Lung (tissue), 12 donors: ENCODE results near the gene LDB3. TPM values are rescaled to one million over a fixed set of nuclear protein-coding genes. Genes with fewer than 3 reads are reported as not detected.

ENCODE experiments used
- ATAC-seq: fragments of 200-7000 bp; cut with Tn5 transposase; one replicate; pipeline ENCODE4 v1.9.1; 2020; ENCODE audit warnings: moderate number of reproducible peaks; ENCODE audit not compliant: insufficient read depth, low FRiP score
- DNase-seq, 3 donors: peaks; one replicate each; pipeline ENCODE4 v3.0.0-alpha.2; 2013 to 2017
- H3K27ac ChIP-seq, 2 donors: one replicate each; pipeline ENCODE4 v1.5.1; 2013; ENCODE audit warnings: mild to moderate bottlenecking in 2 of 2, moderate library complexity in 2 of 2, control low read depth in 1 of 2, inconsistent platforms in 1 of 2, low read depth in 1 of 2, low read length in 1 of 2
- H3K27me3 ChIP-seq, 3 donors: one replicate each; pipeline ENCODE4 v1.5.1; 2013; ENCODE audit warnings: low read length in 2 of 3; ENCODE audit not compliant: control insufficient read depth in 3 of 3, insufficient read depth in 3 of 3
- H3K36me3 ChIP-seq, 4 donors: one replicate each; pipeline ENCODE4 v1.5.1; 2013; ENCODE audit warnings: low read length in 4 of 4, mild to moderate bottlenecking in 1 of 4, moderate library complexity in 1 of 4; ENCODE audit not compliant: control insufficient read depth in 4 of 4, insufficient read depth in 4 of 4
- H3K4me1 ChIP-seq, 5 donors: one replicate each; pipeline ENCODE4 v1.5.1; 2013; ENCODE audit warnings: low read length in 5 of 5, mild to moderate bottlenecking in 2 of 5, moderate library complexity in 1 of 5; ENCODE audit not compliant: control insufficient read depth in 5 of 5, insufficient read depth in 5 of 5
- H3K4me3 ChIP-seq: one replicate; pipeline ENCODE4 v1.5.1; 2013; ENCODE audit warnings: mild to moderate bottlenecking, control low read depth, moderate library complexity
- H3K9ac ChIP-seq, 2 donors: one replicate each; pipeline ENCODE4 v1.5.1; 2013; ENCODE audit warnings: low read length in 2 of 2, control low read depth in 1 of 2; ENCODE audit not compliant: insufficient read depth in 1 of 2
- H3K9me3 ChIP-seq, 4 donors: one replicate each; pipeline ENCODE4 v1.5.1; 2013; ENCODE audit warnings: low read length in 3 of 4, mild to moderate bottlenecking in 1 of 4, moderate library complexity in 1 of 4; ENCODE audit not compliant: control insufficient read depth in 4 of 4, insufficient read depth in 3 of 4
- WGBS, 2 donors: extraction: QIAGEN DNeasy Blood & Tissue Kit; methylation state at CpG; one replicate each; pipeline ENCODE4 v1.1.7; 2013; 5-methylcytosine and 5-hydroxymethylcytosine counted together
- polyA plus RNA-seq, 2 donors: library from polyadenylated mRNA; stranded (reverse); fragments of 200-250 nt; gene quantifications; one replicate each; pipeline ENCODE4 v1.2.1, GENCODE V29; 2013
- total RNA-seq, 2 donors: library from RNA; depleted of rRNA in 1 of 2; stranded (reverse); fragments of >200 nt in 1 of 2; gene quantifications; one replicate each; pipeline ENCODE4 v1.2.1, GENCODE V29; 2014 to 2021
- TF ChIP-seq, protein P1 (sequence below): IDR thresholded peaks from 2 replicates; pipeline ENCODE4 v1.5.1; 2012; ENCODE audit warnings: mild to moderate bottlenecking; ENCODE audit errors: control extremely low read depth, extremely low read depth
- donor health status: control.
- donor health status: control.
- donor health status: Bipolar disorder and iron deficiency.
- donor health status: healthy.
- donor health status: DM: yes; HTN: yes; CAD: no.

Gene LDB3
- total and polyA plus RNA-seq, 4 donors = 0.37 to 3.2 (median 1.5) TPM

DNA sequence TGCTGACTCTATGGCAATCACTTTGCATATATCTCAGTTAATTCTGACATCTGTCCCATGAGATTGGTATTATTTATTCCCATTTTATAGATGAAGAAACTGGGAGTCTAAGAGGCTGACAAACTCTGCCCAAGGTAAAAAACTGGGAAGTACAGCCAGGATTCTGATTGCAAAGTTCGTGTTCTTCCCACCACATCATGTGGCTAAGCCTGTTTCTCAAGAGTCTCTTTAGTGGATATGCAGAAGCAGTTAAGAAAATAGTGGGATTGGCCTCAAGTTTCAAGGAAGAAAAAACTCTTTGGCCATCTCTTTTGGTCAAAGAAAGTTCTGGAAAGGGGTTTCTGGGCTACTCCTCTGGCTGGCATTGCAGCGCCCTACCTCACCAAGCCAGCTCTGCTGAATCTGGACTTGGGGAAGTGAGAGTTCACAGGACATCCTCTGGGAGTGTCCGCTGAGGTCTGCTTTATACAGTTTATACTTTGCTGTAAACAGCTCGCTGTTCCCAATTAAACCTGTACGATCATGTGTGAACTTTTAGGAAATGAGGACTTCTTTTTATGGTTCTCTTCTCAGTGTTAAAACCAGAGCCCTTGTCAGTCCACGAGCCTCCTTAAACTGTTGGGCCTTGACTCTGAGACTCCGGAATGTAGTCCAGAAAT is 75.9 kb downstream of the LDB3 start:
- no peak overlapping the region for H3K4me3 ChIP-seq
- H3K4me1 ChIP-seq = peaks cover 0 to 11% (median 0%) of the 10 kb centered on the region in 5 donors
- WGBS, 2 donors = 50 to 59% methylated on average over 7 of the region's 7 CpGs
- no peak overlapping the region for H3K27ac ChIP-seq
- no peaks in the 10 kb centered on the region for H3K36me3 ChIP-seq
- H3K9ac ChIP-seq = no peak overlapping the region
- H3K9me3 ChIP-seq = no peaks in the 10 kb centered on the region
- ATAC-seq (no peak), DNase-seq (peak in 2 of 3 donors; percentile 13 to 68)
- no peaks in the 10 kb centered on the region for H3K27me3 ChIP-seq
- TF ChIP-seq, protein P1, sequence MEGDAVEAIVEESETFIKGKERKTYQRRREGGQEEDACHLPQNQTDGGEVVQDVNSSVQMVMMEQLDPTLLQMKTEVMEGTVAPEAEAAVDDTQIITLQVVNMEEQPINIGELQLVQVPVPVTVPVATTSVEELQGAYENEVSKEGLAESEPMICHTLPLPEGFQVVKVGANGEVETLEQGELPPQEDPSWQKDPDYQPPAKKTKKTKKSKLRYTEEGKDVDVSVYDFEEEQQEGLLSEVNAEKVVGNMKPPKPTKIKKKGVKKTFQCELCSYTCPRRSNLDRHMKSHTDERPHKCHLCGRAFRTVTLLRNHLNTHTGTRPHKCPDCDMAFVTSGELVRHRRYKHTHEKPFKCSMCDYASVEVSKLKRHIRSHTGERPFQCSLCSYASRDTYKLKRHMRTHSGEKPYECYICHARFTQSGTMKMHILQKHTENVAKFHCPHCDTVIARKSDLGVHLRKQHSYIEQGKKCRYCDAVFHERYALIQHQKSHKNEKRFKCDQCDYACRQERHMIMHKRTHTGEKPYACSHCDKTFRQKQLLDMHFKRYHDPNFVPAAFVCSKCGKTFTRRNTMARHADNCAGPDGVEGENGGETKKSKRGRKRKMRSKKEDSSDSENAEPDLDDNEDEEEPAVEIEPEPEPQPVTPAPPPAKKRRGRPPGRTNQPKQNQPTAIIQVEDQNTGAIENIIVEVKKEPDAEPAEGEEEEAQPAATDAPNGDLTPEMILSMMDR = no peak

DNA sequence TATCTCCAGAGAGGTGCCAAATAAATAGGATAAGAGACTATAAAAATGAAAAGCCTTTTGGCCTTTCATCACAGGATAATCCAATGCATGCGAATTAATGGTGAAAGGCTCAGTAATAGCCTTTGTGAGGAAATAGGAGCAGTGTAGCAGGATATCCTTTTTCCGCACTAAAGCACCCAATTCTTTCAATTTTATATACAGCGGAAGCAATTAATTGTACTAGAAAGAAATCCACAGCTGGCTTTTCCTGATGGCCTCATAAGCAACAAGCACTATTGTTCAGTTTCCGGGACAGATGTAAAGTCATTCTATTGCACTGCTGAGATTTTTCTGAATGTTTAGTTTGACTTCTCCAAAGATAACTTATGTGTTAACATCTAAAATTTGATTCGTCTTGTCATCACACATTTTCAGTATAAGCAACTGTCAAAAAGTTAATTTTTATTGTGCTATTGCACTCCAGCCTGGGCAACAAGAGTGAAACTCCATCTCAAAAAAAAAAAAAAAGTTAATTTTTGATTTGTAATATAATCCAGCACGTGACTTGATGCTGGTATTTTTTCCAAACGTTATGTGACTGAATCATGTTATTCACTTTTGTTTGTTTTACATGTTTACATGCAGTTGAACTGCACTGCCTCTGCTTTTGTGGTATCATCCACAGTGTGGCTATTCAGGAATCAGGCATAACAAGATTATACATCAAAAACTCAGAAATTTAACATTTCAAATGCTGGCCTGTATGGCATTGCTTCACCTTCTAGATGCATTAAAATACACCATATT is 79.7 kb downstream of the LDB3 start:
- Histone ChIP-seq H3K4me1 (peaks cover 0 to 11% (median 0%) of the 10 kb centered on the region in 5 donors), H3K9ac (no peak overlapping the region), H3K36me3 (no peaks in the 10 kb centered on the region), H3K27ac (no peak overlapping the region), H3K9me3 (no peaks in the 10 kb centered on the region), H3K4me3 (no peak overlapping the region), H3K27me3 (peaks cover 0 to 4% (median 0%) of the 10 kb centered on the region in 3 donors)
- DNase-seq = peak in 2 of 3 donors; percentile 80 to 84
- WGBS, 2 donors = 16 to 25% methylated on average over 7 of the region's 7 CpGs
- no peak for ATAC-seq
- TF ChIP-seq, protein P1 = no peak

DNA sequence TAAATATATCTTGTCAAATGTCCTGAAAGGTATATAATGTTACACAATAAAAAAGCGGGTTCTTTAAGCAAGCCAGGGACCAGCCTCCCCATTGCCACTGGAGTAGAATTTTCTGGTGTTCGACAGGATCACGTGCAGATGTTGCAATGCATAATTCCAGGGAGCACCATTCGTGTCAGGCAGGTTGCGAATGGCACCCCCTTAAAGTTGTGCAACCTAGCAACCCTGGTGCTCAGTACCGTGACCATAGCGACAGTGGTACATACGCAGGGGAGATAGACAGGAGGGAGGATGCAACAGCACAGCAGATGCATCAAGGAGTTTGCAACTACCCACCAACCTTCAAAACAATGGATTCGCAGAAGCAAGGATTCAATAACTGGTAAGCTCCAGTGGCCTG is 81.5 kb downstream of the LDB3 start:
- TF ChIP-seq, protein P1 = no peak
- no peak overlapping the region for H3K27ac ChIP-seq
- no peak for ATAC-seq
- no peaks in the 10 kb centered on the region for H3K9me3 ChIP-seq
- peaks cover 0 to 4% (median 0%) of the 10 kb centered on the region in 3 donors for H3K27me3 ChIP-seq
- H3K36me3 ChIP-seq = no peaks in the 10 kb centered on the region
- no peak overlapping the region for H3K4me3 ChIP-seq
- WGBS, 2 donors = 83 to 84% methylated on average over 9 of the region's 9 CpGs
- DNase-seq = no peak
- peaks cover 0 to 24% (median 4%) of the 10 kb centered on the region in 5 donors for H3K4me1 ChIP-seq
- no peak overlapping the region for H3K9ac ChIP-seq
